ENCODE data around the gene SAPCD2. TPM values are rescaled to one million over a fixed set of nuclear protein-coding genes. Genes with fewer than 3 reads are reported as not detected.

Gene SAPCD2
- total RNA-seq, 1 experiment from 2014 or later, result 29.8 TPM

GRCh38 chr9:137038916-137039315, 31.4 kb downstream of the SAPCD2 start:
- Histone ChIP-seq H4K91ac (ENCODE audit: insufficient read length, low read depth, low read length) (no peak overlapping the region), H2BK5ac (ENCODE audit: insufficient read length, low read length) (no peak overlapping the region), H2BK15ac (ENCODE audit: low read depth, low read length) (no peak overlapping the region), H3K9ac (ENCODE audit: extremely low read depth, insufficient read length, low read length) (no peak overlapping the region), H3K4me1 (ENCODE audit: insufficient read depth, low read length) (no peaks in the 10 kb centered on the region), H3K27me3 (ENCODE audit: insufficient read depth, low read length) (no peaks in the 10 kb centered on the region), H2AFZ (ENCODE audit: low read length) (no peak overlapping the region), H2BK20ac (ENCODE audit: low read depth, low read length, poor library complexity, severe bottlenecking) (no peak overlapping the region), H4K5ac (ENCODE audit: insufficient read length, low read depth, low read length) (no peak overlapping the region), H3K4ac (ENCODE audit: low read depth, low read length) (no peak overlapping the region), H3K18ac (ENCODE audit: insufficient read length, low read depth, low read length) (no peak overlapping the region), H3K9me3 (ENCODE audit: control insufficient read depth, low read depth, low read length) (no peaks in the 10 kb centered on the region), H2BK12ac (ENCODE audit: insufficient read length, low read depth, low read length) (no peak overlapping the region), H3K23me2 (ENCODE audit: insufficient read length, low read depth, low read length, poor library complexity, severe bottlenecking) (no peaks in the 10 kb centered on the region), H3K79me1 (ENCODE audit: insufficient read depth, low read depth, low read length, poor library complexity, severe bottlenecking) (no peaks in the 10 kb centered on the region), H3K56ac (ENCODE audit: insufficient read length, low read depth, low read length) (no peak overlapping the region), H2AK5ac (ENCODE audit: insufficient read length, low read length) (no peak overlapping the region), H3T11ph (ENCODE audit: low read length) (no peak overlapping the region), H3K23ac (ENCODE audit: insufficient read length, low read depth, low read length) (no peak overlapping the region), H2BK120ac (ENCODE audit: low read depth, low read length, poor library complexity, severe bottlenecking) (no peak overlapping the region), H3K4me2 (ENCODE audit: insufficient read depth, insufficient read length, low read length) (no peak overlapping the region), H3K79me2 (ENCODE audit: insufficient read depth, low read length) (no peaks in the 10 kb centered on the region; the same call in 1 of the 2 replicates), H4K8ac (replicated peaks; ENCODE audit: insufficient read length, low read depth, low read length) (no peak overlapping the region), H3K27ac (ENCODE audit: insufficient read length, low read depth, low read length) (no peak overlapping the region), H3K14ac (ENCODE audit: insufficient read depth, low read length) (no peak overlapping the region), H4K20me1 (ENCODE audit: control insufficient read depth, insufficient read depth, insufficient read length) (no peaks in the 10 kb centered on the region)
- no peaks in the 10 kb centered on the region; a peak in 1 of 4 replicates for H3K4me1 Mint-ChIP-seq
- no peak overlapping the region for H3K27ac Mint-ChIP-seq
- peaks cover 7% of the 10 kb centered on the region for H3K27me3 Mint-ChIP-seq (ENCODE audit: low read depth)
- no peaks in the 10 kb centered on the region for H3K9me3 Mint-ChIP-seq
- WGBS (ENCODE audit: extremely low coverage, insufficient read length, low lambda C conversion rate), result no CpG with 5 or more reads among the region's 9 CpGs
- no peak for TF ChIP-seq CTCF (conservative IDR thresholded peaks at IDR 0.05)
- peaks cover 0 to 14% (median 5%) of the 10 kb centered on the region in 3 experiments; a peak in 5 of 7 replicates for H3K36me3 Mint-ChIP-seq (ENCODE audit: insufficient read depth in 1 of 3, low read depth in 3 of 3)
- DNase-seq, result no peak
- H3K4me3 Mint-ChIP-seq, result no peak overlapping the region

Data from H9 (cell line).